Measurements from ENCODE around the gene ACTR3C.

DNA sequence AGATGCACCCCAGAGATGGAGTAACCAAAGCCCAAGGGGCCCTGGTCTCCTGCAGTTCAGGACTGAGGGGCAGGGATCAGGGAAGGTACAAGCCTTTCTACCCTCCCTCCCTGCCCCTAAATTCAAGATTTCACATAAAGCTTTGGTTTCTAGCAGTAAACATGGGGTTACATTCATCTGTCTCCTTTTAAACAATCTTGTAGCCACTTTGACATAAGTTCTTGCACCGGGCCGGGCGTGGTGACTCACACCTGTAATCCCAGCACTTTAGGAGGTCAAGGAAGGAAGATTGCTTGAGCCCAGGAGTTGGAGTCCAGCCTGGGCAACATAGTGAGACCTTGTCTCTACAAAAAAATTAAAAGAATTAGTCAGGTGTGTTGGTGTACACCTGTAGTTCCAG lies 4.0 kb upstream of the ACTR3C start:
- TF ChIP-seq EZH2 (IDR thresholded peaks at IDR 0.05; ENCODE audit: borderline replicate concordance, insufficient read depth, low read depth, low read length, poor library complexity, severe bottlenecking), result no peak
- TF ChIP-seq, protein P1, sequence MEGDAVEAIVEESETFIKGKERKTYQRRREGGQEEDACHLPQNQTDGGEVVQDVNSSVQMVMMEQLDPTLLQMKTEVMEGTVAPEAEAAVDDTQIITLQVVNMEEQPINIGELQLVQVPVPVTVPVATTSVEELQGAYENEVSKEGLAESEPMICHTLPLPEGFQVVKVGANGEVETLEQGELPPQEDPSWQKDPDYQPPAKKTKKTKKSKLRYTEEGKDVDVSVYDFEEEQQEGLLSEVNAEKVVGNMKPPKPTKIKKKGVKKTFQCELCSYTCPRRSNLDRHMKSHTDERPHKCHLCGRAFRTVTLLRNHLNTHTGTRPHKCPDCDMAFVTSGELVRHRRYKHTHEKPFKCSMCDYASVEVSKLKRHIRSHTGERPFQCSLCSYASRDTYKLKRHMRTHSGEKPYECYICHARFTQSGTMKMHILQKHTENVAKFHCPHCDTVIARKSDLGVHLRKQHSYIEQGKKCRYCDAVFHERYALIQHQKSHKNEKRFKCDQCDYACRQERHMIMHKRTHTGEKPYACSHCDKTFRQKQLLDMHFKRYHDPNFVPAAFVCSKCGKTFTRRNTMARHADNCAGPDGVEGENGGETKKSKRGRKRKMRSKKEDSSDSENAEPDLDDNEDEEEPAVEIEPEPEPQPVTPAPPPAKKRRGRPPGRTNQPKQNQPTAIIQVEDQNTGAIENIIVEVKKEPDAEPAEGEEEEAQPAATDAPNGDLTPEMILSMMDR (IDR thresholded peaks at IDR 0.05), result no peak
